ENCODE data around the gene CDCA4.

The CDCA4 gene

DNA sequence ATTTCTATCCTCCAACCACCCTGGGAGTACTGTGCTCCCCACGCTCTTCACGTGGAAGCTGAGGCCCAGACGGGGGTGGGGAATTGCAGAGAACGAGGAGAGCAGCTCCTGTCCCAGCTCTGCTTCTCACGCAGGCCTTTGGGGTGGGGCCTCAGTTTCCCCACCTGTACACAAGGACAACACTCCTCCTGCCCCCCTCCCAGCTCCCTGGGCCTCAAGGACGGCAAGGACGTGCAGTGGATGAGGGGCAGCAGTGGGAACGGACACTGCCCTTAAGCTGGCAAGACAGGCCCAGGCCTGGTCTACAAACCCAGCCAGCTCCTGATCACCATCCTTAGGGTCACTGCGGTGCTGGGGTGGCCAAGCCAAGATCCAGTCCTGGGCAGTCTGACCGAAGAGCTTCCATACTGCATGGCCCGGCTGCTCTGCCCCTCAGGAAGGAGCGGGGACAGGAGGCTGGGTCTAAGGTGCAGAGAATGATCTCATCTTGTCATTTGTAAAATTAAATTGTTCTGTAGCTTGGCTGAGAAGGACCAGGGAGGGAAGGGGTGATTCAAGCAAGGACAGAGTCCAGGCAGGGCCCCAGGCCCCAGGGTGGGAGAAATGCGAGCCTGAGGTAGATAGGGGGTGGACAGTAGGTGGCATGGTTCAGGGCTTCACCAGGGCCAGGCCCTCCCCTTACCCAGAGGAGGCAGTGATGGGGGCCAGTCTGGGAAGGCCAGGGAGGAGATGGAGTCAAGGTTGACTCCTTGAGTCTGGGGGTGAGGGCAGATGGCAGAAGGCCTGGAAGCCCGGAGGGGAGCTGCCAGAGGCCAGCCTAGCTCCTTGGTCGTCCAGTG lies 36.6 kb downstream of the CDCA4 start:
- no peak for DNase-seq

DNA sequence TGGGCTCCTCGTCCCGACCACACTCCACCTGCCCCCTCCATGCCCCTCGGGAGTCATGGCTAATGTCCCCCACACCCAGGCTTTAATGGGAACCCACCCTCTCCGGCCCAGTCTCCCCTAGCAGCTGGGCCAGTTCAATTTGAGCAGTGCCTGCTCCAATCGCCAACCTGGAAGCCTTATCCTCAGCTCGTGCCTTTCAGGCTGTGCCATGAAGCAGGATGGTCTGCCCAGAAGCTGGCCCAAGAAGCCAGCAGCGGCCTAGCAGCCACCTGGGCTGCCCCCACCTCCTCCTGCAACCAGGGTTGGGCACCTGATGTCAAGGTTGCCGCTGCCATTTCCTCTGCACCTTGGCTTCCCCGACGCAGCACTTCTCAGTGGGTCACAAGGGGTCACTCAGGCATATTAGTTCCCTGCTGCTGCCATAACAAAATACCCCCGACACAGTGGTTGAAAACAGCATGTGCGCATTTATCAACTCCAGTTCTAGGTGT lies 37.6 kb downstream of the CDCA4 start:
- DNase-seq: no peak

DNA sequence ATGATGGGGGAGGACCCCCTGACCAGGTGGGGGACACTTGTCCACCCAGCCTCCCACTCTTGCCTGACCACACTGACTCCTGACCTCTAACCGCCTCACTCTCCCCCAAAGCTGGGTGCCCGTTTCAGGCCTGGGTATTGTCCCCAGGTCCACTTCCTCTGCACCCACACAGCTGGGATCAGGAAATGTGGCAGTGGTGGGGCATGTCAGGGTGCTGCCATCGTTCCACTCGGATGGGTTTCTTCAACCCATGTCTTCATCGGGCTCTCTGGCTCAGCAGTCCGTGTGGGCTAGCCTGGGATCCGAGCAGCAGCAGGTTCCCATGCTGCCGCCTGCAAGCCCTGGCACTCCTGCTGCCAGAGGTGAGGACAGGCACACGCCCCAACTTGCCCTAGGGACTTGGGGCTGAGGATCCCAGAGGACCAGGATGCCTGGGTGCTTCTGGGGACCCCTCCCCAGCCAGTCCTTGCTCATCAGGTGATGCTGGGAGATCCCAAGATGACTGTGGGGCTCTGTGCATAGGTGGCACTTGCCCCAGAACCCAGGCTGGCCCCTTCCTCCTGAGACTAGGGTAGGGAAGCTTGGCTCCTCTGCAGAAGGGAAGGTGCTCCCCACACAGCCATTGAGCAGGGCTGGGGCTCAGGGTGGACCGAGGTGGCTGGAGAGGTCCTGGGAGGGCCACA lies 38.2 kb downstream of the CDCA4 start:
- DNase-seq: no peak

DNA sequence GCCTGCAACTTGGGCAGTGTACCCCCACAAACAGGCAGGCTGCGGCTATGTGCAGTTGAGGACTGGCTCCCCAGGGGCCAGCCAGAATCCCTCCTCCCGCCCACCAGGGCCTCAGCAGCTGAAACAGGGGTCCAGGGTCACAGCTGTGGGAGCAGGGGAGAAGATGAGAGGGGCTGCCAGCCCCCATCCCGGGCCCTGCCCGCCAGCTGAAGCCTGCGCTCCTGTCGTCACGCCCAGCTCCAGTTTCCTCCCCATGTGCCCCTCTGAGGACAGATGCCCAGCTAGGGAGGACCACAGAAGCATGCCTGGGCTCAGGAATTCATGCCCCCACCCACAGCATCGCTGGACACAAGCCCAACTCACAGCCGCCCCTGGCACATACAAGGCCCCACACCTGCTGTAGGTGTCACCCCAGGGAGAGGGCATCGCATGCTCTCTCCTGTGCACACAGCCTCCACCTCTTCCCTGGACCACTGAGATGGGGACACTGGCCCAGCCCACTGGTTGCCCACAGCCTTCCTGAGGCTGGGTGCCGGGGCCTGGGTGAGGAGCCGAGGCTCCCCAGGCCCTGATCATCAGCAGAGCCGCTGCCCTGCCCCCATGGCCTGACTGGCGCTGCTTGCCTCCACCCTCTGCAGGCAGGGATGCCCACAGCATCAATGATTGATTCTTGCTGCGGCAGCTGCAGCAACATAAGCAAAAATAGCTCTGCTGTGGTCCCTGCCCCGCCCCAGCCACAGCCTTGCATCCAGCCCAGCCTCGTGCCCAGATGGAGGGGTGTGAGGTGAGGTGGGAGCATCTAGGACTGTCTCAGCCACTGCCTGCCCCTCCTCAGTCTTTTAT lies 39.0 kb downstream of the CDCA4 start:
- peak; percentile 26 for DNase-seq

DNA sequence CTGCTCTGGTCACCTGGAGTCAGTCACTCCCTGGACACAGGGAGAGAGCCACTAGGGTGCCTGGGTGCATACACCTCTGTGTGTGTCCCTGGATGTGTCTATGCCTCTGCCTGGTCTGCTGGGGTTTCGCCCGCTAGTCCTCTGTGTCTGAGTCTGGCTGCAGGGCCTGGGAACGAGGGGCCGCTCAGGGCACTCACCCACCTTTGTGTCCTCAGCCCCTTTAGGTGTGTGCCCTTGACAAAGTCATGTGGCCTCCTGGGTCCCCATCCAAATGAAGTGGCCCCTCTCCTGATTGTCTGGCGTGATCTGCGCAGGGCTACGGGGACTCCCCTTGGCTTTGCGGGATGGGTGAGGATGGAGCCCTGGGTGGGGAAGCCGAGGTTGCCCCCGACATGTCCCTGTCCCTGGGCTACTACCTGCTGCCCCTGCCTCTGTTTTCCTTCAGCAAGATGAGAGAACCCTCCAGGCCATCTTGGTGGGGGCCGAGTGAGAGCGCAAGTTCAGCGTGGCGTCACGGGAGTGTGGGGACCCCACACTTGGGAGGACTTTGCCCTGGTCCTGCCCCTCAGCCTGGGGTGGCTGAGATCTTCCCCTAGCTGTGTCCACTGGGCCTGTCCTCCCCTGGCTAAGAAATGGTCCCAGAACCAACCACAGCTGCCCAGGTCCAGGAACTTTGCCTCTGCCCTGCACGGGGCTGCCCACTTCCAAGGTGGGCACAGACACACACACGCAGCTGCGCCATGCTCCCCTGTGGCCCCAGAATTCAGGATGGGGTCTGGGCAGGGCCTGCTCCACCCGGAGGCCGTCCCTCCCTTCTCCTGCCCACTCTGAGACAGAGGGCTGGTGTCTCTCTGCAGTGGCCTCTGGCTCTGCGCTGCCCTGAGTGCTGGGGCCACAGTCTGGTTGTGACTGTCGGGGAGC lies 40.0 kb downstream of the CDCA4 start:
- no peak for DNase-seq

DNA sequence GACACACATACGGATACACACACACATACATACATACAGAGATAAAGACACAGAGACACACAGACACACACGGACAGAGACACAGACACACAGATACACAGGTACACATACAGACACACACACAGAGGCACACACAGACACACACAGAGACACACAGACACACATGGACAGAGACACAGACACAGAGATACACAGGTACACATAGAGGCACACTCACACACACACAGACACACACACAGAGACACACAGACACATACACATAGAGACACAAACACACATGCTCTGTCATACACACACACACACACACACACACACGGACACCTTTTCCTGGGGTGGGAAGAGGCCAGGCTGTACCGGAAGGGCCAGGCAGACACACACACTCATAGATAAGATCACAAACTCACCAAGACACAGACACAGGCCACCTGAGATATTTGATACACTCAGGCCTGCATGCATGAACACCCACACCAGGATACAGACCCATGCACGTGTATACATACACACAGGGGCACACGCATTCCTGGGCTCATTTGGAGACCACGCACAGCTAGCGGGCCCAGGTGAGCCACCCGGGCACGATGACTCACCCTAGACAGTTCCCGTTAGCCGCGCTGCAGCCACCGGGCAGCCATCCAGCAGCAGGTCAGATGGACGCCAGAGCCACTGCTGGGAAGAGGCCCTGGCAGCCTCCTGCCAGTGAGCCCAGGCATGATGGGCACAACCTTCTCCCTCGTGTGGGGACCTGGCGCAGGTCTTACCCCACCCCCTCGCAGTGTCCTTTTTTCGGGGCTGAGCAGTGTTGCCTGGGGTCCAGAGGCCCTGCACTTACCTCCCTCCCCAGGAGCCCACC lies 40.9 kb downstream of the CDCA4 start:
- DNase-seq: peak; percentile 11

DNA sequence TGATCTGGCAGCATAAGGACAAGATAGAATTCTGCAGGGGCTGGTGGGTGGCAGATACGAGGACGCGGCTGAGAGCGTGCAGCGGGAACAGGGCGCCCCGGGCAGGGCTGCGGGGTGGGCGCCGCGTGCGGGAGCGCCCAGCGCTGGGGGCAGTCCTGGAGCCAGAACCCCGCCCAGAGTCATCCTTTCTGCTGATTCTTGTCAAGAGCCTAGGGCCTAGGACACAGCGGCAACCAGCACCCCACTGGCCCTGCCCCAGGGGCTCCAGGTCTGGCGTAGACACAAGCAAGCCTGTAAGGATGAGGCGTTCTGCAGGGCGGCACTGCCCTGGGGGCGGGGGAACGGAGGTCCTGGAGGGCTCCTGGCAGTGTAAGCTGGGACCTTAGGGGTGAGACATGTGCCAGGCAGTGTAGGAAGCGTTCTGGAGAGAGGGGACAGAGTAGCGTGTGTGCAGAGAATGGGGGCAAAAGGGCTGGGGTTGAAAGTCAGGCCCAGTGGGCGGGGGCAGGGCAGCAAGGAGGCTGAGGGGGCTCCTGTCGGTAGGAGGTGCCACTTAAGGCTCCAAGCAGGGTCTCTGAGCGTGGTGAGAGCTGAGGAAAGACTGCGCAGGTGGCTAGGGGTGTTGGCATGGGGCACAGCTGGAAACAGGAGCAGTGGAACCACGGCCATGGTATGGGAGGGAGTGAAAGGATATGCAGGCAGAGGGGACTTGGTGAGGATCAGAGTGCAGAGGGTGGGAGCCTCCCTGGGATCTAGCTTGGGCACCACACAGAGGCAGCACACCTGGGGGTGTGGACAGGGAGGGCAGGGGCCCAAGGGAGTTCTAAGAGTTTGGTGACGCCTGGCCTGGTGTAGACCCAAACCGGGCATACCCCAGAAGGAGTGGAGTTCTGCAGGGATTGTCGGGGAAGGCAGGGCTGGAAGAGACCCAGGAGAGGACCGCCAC lies 41.9 kb downstream of the CDCA4 start:
- DNase-seq: peak; percentile 8

DNA sequence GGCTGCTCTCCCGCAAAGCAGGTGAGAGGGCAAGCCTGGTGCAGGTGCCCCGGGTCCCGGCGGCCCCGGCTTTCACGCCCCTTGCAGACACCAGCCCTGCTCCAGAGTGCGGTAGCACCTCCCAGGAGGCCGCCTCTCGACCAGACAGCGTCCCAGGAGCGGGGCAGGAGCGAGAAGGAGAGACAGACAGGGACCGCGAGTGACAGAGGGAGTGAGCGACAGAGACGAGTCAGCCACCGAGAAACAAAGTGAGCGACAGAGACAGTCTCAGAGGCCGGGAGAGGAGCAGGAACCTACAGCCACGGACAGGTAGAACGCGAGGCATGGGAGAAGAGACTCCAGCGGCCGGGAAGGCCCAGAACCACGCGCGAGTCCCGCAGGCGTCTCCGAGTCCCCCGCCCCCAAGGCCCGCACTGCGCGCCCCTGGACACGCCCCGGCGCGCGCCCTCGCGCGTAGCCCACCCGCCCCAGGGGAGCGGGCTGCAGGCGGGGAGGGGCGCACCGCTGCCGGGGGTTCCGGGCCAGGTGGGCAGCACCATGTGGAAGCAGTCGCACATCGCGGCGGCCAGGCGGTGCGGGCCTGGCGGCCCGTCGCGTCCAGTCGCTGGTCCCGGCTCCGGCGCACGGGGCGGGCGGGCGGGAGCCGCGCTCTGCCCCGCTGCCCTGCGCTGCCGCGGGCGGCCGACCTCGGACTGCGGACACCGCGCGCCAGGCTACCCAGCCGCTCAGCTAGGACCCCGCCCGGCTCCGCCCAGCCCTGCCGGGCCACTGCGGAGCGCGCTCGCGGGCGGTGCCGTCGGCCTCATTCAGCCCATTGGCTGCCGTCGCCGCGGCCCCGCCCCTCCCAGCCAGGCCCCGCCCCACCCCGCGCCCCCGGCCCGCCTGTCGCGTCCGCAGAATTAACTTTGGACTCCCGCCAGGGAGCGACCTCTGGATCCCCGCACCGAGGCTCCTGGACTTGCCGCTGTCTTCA lies 42.9 kb downstream of the CDCA4 start, which contains the start of gene AHNAK2:
AHNAK2 (minus strand) TSS at position 694 of the 973 bp plus-strand sequence; CDS start at position 557, 137 bp downstream.
- peak; percentile 42 for DNase-seq

DNA sequence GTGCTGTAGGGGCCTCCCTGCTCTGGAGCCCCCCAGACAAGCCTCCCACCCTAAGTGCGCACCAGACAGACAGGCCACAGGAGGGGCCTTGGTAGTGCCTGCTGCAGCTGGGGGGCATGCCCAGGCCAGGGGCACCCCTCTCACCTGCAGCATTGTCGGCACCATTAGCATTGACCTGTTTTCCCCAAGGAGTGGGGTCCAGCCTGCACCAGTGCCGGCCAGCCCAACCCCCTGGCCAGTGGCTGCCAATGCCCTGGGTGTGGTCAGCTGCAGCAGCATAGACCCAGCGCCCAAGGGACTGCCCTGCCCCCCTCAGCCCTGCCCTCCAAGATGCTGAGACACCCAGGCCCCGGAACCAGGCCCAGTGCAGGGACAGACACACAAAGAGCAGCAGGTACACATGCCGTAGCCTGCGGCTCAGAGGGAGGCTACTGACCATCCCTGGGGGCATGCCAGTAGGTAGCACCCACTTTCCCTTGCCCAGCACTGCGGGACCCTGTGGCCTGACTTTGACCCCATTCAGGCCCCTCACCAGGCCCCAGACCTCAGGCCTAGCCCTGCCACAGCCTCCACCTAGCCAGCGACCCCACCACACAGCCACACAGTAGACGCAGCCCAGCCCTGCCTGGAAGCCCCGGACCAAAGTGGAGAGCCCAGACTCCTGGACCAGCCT lies 43.7 kb downstream of the CDCA4 start:
- no peak for DNase-seq

DNA sequence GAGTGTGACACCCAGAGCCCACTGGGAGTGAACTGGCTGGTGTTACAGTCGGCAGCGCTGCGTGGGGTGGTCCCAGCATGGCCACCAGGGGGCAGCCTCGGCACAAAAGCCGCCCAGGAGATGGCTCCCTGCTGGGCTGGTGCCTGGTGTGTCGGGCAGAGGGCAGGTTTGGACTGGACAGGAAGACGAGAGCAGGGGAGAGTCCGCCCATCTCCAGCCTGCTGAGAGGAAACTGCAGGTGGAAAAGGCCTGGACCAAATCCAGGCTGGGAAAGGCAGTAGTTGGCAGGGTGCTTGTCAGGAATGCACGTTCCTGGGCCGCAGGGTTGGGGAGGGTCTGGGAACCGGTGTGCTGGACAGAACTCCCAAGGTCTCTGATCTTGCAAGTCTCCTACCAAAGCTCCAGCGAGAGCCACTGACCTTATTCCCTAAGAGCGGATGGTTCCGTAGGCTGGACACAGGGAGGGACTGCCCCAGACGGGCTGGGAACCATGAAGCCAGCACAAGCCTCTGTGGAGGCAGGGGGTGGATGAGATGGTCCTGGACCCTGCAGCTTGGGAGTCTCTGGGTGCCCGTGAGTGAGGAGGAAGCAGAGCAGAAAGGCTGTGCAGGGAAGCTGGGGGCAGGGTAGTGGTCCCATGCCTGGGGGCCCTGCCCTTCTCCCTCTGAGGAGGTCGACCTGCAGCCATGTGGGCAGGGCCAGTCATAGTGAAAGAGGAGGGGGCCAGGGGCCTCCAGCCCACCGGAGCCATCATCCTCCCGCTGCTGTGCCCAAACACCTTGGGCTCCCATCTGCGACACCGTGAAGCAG lies 44.5 kb downstream of the CDCA4 start:
- peak; percentile 52 for DNase-seq

DNA sequence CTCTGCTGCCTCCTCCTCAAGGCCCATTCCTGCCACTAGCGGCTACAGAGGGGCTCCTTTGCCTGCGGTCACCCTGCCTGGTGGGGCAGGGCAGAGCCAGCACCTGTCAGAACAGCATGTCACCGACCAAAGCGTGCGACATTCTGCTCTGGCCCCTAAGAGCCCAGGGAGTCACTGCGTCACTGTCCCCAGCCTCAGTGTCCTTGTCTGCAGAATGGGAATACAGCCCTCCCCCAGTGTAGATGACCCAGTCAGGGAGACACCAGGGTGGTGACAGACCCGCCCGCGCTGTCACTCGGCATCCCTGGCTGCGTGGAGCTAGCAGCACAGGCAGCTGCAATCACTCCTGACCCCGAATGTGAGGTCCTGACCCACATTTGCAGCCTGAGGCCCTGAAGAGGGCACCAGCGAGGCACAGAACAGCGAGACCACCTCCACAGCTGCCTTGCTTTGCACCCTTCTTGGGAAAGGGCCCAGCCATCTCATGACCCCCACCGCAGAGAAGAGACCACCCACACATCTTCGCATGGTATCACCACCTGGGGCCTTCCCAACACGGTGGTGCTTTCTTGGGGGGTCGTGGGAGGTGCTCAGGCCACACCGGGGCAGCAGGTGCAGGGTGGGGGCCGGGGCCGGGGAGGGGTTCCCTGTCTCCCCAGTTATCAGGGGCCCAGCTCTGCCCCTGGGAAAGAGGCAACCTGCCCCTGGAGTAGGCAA lies 45.2 kb downstream of the CDCA4 start:
- DNase-seq: no peak

DNA sequence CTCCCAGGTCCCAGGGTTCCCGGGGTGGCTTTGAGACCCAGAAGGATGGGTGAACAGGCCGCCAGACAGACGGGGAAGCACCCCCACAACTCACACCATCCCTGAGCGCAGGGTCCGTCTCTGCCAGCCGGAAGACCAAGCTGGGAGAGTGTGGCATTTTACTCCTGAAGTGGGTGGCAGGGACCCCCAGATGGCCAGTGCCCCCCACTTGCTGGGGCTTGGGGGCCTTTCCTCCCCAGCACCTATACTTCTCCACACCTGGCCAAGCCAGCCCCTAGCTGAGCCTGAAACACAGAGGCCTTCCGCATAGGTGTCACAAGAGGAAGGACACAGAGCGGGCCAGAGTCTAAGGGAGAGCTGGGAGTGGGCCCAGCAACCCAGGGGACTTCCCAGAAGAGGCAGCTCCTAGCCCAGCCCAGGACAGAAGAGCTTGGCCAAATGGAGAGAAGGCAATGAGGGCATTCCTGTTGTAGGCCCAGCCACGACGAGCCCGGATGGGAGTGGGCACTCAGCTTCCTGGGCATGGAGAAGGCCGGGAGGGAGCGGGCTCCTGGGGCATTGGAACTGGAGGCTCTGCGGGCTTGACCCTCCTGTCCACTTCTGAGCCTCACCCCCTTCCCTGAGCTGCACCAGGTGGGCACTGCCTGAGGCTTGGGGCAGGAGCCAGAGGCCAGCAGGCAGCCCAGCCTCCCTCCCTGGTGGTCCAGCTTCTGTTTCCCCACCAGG lies 46.1 kb downstream of the CDCA4 start:
- no peak for DNase-seq

DNA sequence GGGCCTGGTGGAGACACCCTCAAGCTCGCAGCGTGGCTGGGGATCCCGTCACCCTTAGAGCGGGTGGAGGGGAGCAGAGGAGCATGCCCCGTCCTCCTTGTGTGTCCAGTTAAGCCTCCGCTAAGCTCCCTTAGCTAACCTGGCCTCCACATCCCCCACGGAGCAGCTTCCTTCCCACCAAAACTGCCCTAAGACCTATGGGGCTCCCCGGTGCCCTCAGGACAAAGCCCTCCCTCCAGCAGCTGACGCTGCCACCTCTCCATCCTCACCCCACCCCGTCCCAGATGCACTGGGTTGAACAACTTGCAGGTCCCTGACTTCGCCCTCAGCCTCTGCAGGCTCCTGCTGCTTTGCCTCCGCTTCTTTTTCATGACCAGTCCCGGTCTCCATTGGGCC lies 46.7 kb downstream of the CDCA4 start:
- no peak for DNase-seq

DNA sequence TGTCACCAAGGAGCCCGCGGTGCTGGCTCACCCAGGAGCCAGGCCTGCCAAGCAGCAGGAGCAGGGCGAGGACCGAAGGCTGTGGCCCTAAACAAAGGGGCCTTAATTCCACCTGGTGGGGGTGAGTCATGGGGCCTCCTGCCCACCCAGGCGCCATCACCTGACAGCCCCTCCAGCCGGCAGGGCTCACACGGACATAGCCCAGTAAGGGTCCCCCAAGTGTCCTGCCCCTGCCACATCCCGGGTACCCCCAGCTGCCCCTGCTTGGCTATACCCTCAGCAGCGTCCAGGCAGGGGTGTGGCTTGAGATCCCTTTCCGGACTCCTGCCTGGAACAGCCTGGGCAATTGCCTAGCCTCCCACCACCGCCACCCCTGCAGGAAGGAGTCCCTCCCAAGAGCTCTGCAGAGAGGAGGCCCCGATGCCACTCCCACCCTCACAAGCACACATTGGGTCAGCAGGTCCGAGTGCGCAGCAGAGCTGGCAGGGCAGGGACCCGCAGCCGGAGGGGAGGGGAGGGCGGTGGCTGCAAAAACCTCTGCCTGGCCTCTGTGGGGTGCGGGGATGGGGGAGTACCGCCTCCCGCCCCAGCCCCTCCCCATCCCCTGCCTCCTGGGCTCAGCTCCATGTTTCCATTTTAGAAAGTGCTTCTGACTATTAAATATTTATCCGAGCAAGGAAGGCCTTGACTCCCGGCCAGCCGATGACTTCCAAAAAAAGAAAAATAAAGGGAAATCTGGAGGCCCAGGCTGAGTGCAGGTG lies 47.3 kb downstream of the CDCA4 start:
- no peak for DNase-seq

DNA sequence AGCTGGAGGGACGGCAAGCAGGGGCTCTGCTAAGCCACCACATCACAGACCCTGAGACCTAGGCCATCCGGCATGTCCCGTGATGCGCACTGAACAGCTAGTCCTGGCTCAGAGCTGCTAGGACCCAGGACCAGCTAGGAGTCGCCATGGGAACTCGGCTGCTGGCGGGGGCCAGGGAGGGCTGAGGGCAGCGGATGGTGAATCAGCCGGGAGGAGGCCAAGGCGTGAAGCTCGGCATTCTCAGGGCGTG lies 47.8 kb downstream of the CDCA4 start:
- DNase-seq: no peak

Data from SHP77 treated with DMSO at 0.1 percent for 48 hours (cell line).